ENCODE measurements around the gene EVC2. TPM values are rescaled to one million over a fixed set of nuclear protein-coding genes. Genes with fewer than 3 reads are reported as not detected.

Gene EVC2
- total and polyA plus RNA-seq, 9 of the 15 experiments (the other 6 are each of a cell fraction or from before 2014, with no cell fraction given), result 0.03 to 0.55 (median 0.38) TPM; not detected in 1

GRCh38 chr4:5563856-5564255, 144.5 kb downstream of the EVC2 start:
- no peaks in the 10 kb centered on the region for H3K9me3 ChIP-seq (replicated peaks; ENCODE audit: control insufficient read depth, insufficient read depth, low read depth, low read length)
- no peak overlapping the region for H3K4me2 ChIP-seq (ENCODE audit: insufficient read depth, low read length)
- H3K9me1 ChIP-seq (ENCODE audit: control insufficient read depth, insufficient read depth, low read length), result no peaks in the 10 kb centered on the region
- H3K27ac ChIP-seq (ENCODE audit: extremely low read depth, low read depth, low read length), result no peak overlapping the region
- ChIA-PET CTCF (ENCODE audit: low intra/inter-chr PET ratio) (no interaction called here), POLR2A (interaction anchor here (0.5 kb wide), 1 partner anchor 22 kb away, joined by 3 read pairs; no protein-coding TSS in a partner anchor)
- no peaks in the 10 kb centered on the region for H4K20me1 ChIP-seq (replicated peaks; ENCODE audit: control insufficient read depth, insufficient read depth, low read length)
- DNase-seq (ENCODE audit: extremely low read depth in 1 of 4, low spot score in 3 of 4) (no peak), FAIRE-seq (no peak), ATAC-seq (no peak)
- in situ Hi-C loops (cut with MboI) (no loop called here), intact Hi-C loops (cut with micrococcal nuclease) (no loop called here)
- H2AFZ ChIP-seq (ENCODE audit: low read depth, low read length), result no peak overlapping the region
- H3K79me2 ChIP-seq (ENCODE audit: control insufficient read depth, insufficient read depth, low read length), result no peaks in the 10 kb centered on the region
- no peaks in the 10 kb centered on the region for H3K4me1 ChIP-seq (replicated peaks in 1 of 2; ENCODE audit: control insufficient read depth in 2 of 2, insufficient read depth in 2 of 2, low read length in 2 of 2)
- no TSS peak for BruUV-seq (replicated peaks)
- no peak overlapping the region for H3K4me3 ChIP-seq
- H3K9ac ChIP-seq (ENCODE audit: insufficient read depth in 1 of 2, low read depth in 2 of 2, low read length in 2 of 2), result no peak overlapping the region
- H3K36me3 ChIP-seq (ENCODE audit: control insufficient read depth, insufficient read depth, low read length), result no peaks in the 10 kb centered on the region
- TF ChIP-seq ZNF197 (CRISPR knock-in tag; IDR thresholded peaks at IDR 0.05; ENCODE audit: low read depth) (no peak), PTBP1 (IDR thresholded peaks at IDR 0.05; ENCODE audit: low read depth, low read length) (no peak), ZNF133 (CRISPR knock-in tag; IDR thresholded peaks at IDR 0.05) (no peak), AFF4 (CRISPR knock-in tag; IDR thresholded peaks at IDR 0.05) (no peak), RBM17 (IDR thresholded peaks at IDR 0.05; ENCODE audit: borderline replicate concordance, low read depth, low read length) (no peak), ZNF740 (CRISPR knock-in tag; IDR thresholded peaks at IDR 0.05) (no peak), ZNF740 (tag; IDR thresholded peaks at IDR 0.05) (no peak), ZNF512 (tag; IDR thresholded peaks at IDR 0.05) (no peak), PHB (CRISPR knock-in tag; IDR thresholded peaks at IDR 0.05) (no peak), ATF7 (IDR thresholded peaks at IDR 0.05) (no peak), ZBTB7A (IDR thresholded peaks at IDR 0.05; ENCODE audit: borderline replicate concordance, control insufficient read depth, low read depth, low read length) (no peak), ZNF3 (CRISPR knock-in tag; IDR thresholded peaks at IDR 0.05) (no peak), ZNF511 (CRISPR knock-in tag; IDR thresholded peaks at IDR 0.05) (no peak), RNF219 (CRISPR knock-in tag; IDR thresholded peaks at IDR 0.05) (no peak)
- 5% methylated on average over 6 of the region's 6 CpGs for WGBS (ENCODE audit: insufficient coverage, low coverage, missing lambda C conversion rate)
- no peaks in the 10 kb centered on the region; a peak in 1 of 5 replicates for H3K27me3 ChIP-seq (ENCODE audit: control insufficient read depth in 2 of 2, insufficient read depth in 2 of 2, low read length in 2 of 2)
